IPS-15b (cell line): Measurements from ENCODE around the gene CCDC89.
A peak's percentile ranks its signal among the peaks of the same experiment; 100 is the strongest.
"Not testable (repeated sequence)": the region's sequence is repeated elsewhere in the genome, so short reads cannot be mapped to it uniquely, and the experiment has no call there.

Experiments
- H3K27me3 ChIP-seq: one replicate; pipeline ENCODE4 v1.6.1; 2013; ENCODE audit warnings: low read length; ENCODE audit not compliant: control insufficient read depth, insufficient read depth
- H3K36me3 ChIP-seq: one replicate; pipeline ENCODE4 v1.6.1; 2013; ENCODE audit warnings: low read length; ENCODE audit not compliant: control insufficient read depth, insufficient read depth
- H3K4me1 ChIP-seq: one replicate; pipeline ENCODE4 v1.6.1; 2013; ENCODE audit warnings: mild to moderate bottlenecking, low read length; ENCODE audit not compliant: control insufficient read depth, insufficient read depth
- H3K4me3 ChIP-seq: one replicate; pipeline ENCODE4 v1.5.1; 2013; ENCODE audit warnings: low read depth, low read length
- H3K9ac ChIP-seq: one replicate; pipeline ENCODE4 v1.6.1; 2013; ENCODE audit warnings: low read depth, mild to moderate bottlenecking, low read length
- H3K9me3 ChIP-seq: one replicate; pipeline ENCODE4 v1.6.1; 2013; ENCODE audit warnings: mild to moderate bottlenecking, low read length; ENCODE audit not compliant: control insufficient read depth, insufficient read depth

CCDC89 gene

DNA sequence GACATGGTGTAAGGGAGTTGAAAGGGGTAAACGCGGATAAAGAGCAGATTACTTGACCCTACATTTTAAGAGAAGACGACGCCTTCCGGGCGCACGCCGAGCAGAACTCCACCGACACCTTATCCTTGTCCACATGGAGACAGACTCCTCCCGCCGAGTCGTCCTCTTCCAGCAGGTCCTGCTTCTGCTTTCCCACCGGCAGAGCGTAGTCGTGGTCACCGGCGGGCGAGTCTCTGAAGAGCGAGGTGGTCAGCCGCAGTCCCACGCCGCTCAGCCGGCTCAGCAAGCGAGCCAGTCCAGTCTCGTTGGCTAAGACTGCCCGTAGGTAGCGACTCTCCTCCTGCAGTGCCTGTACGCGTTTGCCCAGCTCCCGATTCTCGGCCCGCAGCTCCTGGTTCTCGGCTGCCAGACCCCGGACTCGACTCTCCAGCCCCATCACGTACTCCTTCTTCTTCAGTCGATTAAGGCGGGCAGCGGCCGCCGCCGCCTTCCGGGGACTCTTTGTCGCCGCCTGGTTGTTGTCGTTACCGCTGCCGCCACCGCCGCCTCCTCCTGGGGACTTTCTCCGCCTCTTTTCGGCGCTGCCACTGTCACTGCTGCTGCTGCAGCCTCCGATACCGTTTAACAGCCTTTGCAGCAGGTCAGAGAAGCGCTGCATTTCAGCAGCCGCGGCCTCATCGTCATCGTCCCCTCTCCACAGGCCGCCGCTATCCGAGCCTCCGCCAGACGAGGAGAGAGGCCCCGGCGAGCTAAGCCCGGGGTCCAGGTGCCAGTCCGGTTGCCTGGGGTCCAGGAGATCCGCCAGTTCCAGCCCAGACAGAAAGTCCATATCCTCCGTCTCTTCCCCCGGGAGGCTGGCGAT lies 22.0 kb downstream of the CCDC89 start:
- no peaks in the 10 kb centered on the region for H3K36me3 ChIP-seq
- H3K9ac ChIP-seq = peak overlapping the region; percentile 96
- peak overlapping the region; percentile 95 for H3K4me3 ChIP-seq
- H3K27me3 ChIP-seq = no peaks in the 10 kb centered on the region
- peaks cover 2% of the 10 kb centered on the region for H3K4me1 ChIP-seq
- H3K9me3 ChIP-seq = no peaks in the 10 kb centered on the region

DNA sequence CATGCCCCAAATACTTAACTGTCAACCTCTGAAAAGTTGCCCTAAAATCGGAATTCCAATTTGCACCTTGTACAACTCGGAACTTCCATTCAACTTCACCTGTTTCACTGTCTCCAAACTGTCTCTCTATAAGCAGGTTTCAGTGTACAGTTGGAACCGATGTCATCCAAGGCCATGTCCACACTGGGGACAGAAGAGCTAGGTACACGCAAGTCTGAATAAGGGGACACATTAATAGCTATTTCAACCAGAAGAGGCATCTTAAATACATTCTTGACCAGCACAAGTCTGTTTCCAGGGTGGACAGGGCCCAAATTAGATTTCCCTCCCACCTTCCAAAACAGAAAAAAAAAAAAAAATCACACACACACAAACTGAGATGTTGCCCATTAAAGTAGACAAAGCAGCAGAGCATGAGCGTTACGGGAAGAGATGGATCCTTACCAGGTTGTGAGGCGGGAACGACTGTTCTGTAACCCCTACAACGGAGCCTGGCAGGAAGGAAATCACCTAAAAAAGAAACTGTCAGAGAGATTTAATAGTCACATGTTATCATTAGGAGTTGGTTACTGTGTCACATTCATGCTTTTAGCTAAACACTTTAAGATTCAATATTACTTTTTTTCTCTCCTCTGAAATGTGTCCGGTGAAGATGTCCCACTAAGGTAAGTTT lies 22.8 kb downstream of the CCDC89 start:
- peak overlapping the region; percentile 96 for H3K9ac ChIP-seq
- H3K4me1 ChIP-seq = peaks cover 2% of the 10 kb centered on the region
- H3K9me3 ChIP-seq = no peaks in the 10 kb centered on the region
- no peaks in the 10 kb centered on the region for H3K27me3 ChIP-seq
- H3K4me3 ChIP-seq = peak overlapping the region; percentile 95
- no peaks in the 10 kb centered on the region for H3K36me3 ChIP-seq

DNA sequence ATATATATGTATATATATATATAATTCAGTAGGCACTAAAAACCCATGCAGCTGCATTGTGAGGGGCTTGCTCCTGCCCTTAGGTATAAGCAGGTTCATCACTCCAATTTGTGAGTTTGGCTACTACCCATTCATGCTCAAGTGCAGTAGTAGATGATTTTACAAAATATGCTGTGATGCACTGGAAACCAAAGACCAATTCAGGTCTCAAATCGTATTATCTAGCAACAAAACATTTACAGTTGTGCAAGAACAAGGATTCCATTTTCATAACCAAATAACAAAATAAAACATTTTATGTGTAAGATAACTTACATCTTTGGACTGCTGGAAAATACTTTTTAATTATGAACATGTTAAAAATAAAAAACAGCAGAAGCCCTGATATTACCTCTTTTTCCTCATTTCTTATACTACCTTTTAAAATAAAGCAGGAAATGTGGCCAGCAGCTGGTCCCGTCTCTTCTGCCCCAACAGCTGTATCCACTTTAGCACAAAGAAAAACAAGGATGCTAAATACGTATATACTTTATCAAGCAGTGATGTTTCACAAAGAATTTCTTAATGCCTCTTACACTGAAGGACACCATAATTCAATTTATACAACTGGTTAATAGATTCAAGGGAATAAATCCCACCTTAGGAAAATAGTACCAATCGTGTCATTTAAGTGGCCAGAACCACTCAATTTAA lies 23.9 kb downstream of the CCDC89 start:
- Histone ChIP-seq H3K27me3 (no peaks in the 10 kb centered on the region), H3K4me3 (peak overlapping the region; percentile 95), H3K36me3 (no peaks in the 10 kb centered on the region), H3K9me3 (no peaks in the 10 kb centered on the region), H3K9ac (no peak overlapping the region), H3K4me1 (peaks cover 2% of the 10 kb centered on the region)

GRCh38 chr11:85658180-85658579 lies 27.8 kb downstream of the CCDC89 start:
- H3K4me1 ChIP-seq = no peaks in the 10 kb centered on the region
- H3K9me3 ChIP-seq = no peaks in the 10 kb centered on the region
- no peaks in the 10 kb centered on the region for H3K27me3 ChIP-seq
- no peak overlapping the region for H3K9ac ChIP-seq
- peaks cover 5% of the 10 kb centered on the region for H3K36me3 ChIP-seq
- no peak overlapping the region for H3K4me3 ChIP-seq

- no peaks in the 10 kb centered on the region for H3K9me3 ChIP-seq
- no peaks in the 10 kb centered on the region for H3K4me1 ChIP-seq
- H3K36me3 ChIP-seq = peaks cover 5% of the 10 kb centered on the region
- no peaks in the 10 kb centered on the region for H3K27me3 ChIP-seq
- no peak overlapping the region for H3K4me3 ChIP-seq
- no peak overlapping the region for H3K9ac ChIP-seq
Observed at GRCh38 chr11:85656777-85657176, 29.2 kb downstream of the CCDC89 start.

- H3K9ac ChIP-seq, H3K4me3 ChIP-seq, H3K9me3 ChIP-seq, H3K36me3 ChIP-seq, H3K27me3 ChIP-seq, H3K4me1 ChIP-seq: not testable (repeated sequence)
Observed at GRCh38 chr11:85654343-85654742, 31.7 kb downstream of the CCDC89 start.

DNA sequence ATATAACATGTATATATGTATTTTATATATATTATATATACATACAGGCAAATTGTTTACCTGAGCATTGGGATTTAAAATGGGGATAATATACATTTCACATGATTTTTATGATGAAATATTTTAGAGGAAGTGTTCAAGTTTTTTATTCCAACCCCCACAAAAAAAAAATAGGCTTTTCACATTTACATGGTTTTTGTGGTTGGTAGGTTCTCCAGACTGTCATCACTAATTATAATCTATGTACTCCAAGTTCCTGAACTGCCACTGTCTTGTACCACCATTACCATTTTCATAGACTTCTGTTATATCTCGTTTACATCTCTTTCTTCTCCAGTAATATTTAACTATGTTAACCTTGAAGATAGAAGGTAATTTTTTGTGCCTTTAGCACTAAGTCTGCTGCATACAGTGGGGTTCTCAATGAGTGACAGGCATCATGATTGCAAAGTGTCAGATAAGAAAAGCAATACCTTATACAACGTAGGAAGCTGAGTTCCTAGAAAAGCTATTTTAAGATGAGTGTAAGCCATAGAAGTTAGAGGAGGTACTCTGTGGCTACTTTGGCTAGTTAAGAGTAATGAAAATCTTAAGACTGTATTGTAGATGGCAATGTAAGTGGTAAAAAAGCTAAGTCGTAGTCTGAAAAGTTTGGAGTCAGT lies 33.1 kb downstream of the CCDC89 start:
- Histone ChIP-seq H3K36me3 (peaks cover 5% of the 10 kb centered on the region), H3K4me1 (no peaks in the 10 kb centered on the region), H3K27me3 (no peaks in the 10 kb centered on the region), H3K9ac (no peak overlapping the region), H3K4me3 (no peak overlapping the region), H3K9me3 (no peaks in the 10 kb centered on the region)

DNA sequence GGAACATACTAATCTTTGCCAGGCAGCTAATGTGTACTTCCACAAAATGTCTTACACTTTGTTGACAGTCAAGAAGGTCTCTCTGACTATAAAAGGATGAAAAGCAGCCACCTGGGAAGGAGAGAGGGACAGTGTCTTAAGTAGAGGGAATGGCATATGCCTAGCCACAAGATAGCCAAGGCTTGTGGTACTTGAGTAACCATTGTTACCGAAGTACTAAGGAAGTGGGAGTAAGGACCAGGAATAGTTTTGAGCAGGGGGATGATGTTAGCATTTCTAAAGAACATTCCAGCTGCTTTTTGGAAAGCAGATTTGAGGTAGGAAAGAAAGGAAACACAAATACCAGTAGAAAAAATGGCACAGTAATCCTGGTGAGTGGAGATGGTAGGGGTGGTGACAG lies 34.9 kb downstream of the CCDC89 start:
- Histone ChIP-seq H3K9me3 (no peaks in the 10 kb centered on the region), H3K36me3 (peaks cover 4% of the 10 kb centered on the region), H3K4me3 (no peak overlapping the region), H3K27me3 (no peaks in the 10 kb centered on the region), H3K9ac (no peak overlapping the region), H3K4me1 (no peaks in the 10 kb centered on the region)

GRCh38 chr11:85647604-85648299 lies 38.2 kb downstream of the CCDC89 start, which contains the start of gene TMEM126A:
Gene TMEM126A, plus strand, starts transcription at chr11:85647967. Its CDS starts 2,289 bp downstream, at chr11:85650256.
- Histone ChIP-seq H3K9ac (peak within 1 kb of the TSS; percentile 76), H3K4me1 (no peaks in the 10 kb centered on the region), H3K36me3 (no peaks in the 10 kb centered on the region), H3K9me3 (no peaks in the 10 kb centered on the region), H3K4me3 (peak within 1 kb of the TSS; percentile 68), H3K27me3 (no peaks in the 10 kb centered on the region)

GRCh38 chr11:85647078-85647477 lies 38.9 kb downstream of the CCDC89 start:
- H3K27me3 ChIP-seq = no peaks in the 10 kb centered on the region
- no peaks in the 10 kb centered on the region for H3K36me3 ChIP-seq
- H3K4me1 ChIP-seq = no peaks in the 10 kb centered on the region
- H3K9ac ChIP-seq = peak overlapping the region; percentile 76
- H3K9me3 ChIP-seq = no peaks in the 10 kb centered on the region
- H3K4me3 ChIP-seq = peak overlapping the region; percentile 68

- Histone ChIP-seq H3K9me3 (no peaks in the 10 kb centered on the region), H3K27me3 (no peaks in the 10 kb centered on the region), H3K36me3 (no peaks in the 10 kb centered on the region), H3K4me1 (no peaks in the 10 kb centered on the region), H3K9ac (no peak overlapping the region), H3K4me3 (no peak overlapping the region)
Observed at GRCh38 chr11:85643191-85643614, 42.8 kb downstream of the CCDC89 start.
